ENCODE results near the gene GPC4.

DNA sequence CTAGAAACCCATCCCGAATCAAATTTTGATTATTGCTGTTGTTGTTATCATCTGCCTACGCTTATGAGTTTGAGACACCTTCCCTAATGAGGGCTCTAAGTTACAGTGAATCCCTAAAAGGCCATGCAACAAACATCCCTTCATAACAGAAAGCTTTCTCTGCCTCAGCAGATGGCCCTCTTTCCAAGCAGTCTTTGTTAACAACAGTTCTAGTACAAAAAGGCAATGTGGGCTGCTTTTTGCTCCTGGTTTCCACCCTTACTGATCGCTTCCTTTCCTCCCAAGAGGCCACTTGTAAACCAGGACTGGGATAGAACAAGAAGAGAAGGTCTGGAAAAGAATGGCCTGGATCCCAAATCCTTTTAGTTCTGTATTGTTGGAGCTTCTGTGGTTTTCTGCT is 24.2 kb downstream of the GPC4 start:
- TF ChIP-seq, protein P1, sequence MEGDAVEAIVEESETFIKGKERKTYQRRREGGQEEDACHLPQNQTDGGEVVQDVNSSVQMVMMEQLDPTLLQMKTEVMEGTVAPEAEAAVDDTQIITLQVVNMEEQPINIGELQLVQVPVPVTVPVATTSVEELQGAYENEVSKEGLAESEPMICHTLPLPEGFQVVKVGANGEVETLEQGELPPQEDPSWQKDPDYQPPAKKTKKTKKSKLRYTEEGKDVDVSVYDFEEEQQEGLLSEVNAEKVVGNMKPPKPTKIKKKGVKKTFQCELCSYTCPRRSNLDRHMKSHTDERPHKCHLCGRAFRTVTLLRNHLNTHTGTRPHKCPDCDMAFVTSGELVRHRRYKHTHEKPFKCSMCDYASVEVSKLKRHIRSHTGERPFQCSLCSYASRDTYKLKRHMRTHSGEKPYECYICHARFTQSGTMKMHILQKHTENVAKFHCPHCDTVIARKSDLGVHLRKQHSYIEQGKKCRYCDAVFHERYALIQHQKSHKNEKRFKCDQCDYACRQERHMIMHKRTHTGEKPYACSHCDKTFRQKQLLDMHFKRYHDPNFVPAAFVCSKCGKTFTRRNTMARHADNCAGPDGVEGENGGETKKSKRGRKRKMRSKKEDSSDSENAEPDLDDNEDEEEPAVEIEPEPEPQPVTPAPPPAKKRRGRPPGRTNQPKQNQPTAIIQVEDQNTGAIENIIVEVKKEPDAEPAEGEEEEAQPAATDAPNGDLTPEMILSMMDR (IDR thresholded peaks at IDR 0.05; ENCODE audit: low read length), result no peak
- no peak for TF ChIP-seq EZH2 (IDR thresholded peaks at IDR 0.05; ENCODE audit: borderline replicate concordance, low read length)

All from OCI-LY1 (cell line).